K562 (cell line): ENCODE results near the gene JMJD1C. TPM values are rescaled to one million over a fixed set of nuclear protein-coding genes. Genes with fewer than 3 reads are reported as not detected.

Source experiments
- ATAC-seq: fragments of 200-7000 bp; cut with Tn5 transposase; 3 replicates; pipeline ENCODE4 v1.9.1; 2020; ENCODE audit warnings: moderate library complexity
- BruUV-seq: library from RNA; stranded (reverse); fragments of 400-500 nt; replicated peaks from 2 replicates; lab custom pipeline; 2021; lab: Mats Ljungman, UMichigan
- CTCF ChIA-PET: fragments of 300-600 bp; formaldehyde crosslinking; extraction: SDS; loops from one replicate; lab custom pipeline; 2021; ENCODE audit warnings: low intra/inter-chr PET ratio; lab: Yijun Ruan, JAX
- POLR2A ChIA-PET: fragments of 300-600, 350-650 bp; sonication (Branson Sonifier 250); formaldehyde crosslinking; extraction: SDS; loops from one replicate; lab custom pipeline; 2021; ENCODE audit warnings: antibody characterized with exemption, inconsistent platforms; lab: Yijun Ruan, JAX
- DNase-seq, 4 experiments: peaks; one replicate each; pipeline versions ENCODE4 v3.0.0 to v3.0.0-alpha.2; 2011 to 2018; ENCODE audit warnings: low spot score in 3 of 4, mixed read lengths in 3 of 4; ENCODE audit errors: extremely low read depth in 1 of 4
- FAIRE-seq: peaks from 2 replicates; lab custom pipeline; 2011; peaks lifted over from hg19 to GRCh38; lab: Jason Lieb, UNC
- H2AFZ ChIP-seq: 2 replicates; pipeline ENCODE4 v1.6.0; 2011; ENCODE audit warnings: low read depth, low read length, control low read depth, inconsistent platforms
- H3K27ac ChIP-seq: fragments of 200-600 bp; 3 replicates; pipeline ENCODE4 v1.8.0; 2011; ENCODE audit warnings: low read depth, mild to moderate bottlenecking, control low read depth, inconsistent platforms, low read length, moderate library complexity, mixed read lengths; ENCODE audit errors: extremely low read depth
- H3K27me3 ChIP-seq, 2 experiments: fragments of 300-600 bp in 1 of 2; 2 replicates in 1 of 2; 3 replicates in 1 of 2; pipeline versions ENCODE4 v1.6.0 to v1.8.0; 2011; ENCODE audit warnings: inconsistent platforms in 2 of 2, low read length in 2 of 2, mild to moderate bottlenecking in 1 of 2, mixed read lengths in 1 of 2, moderate library complexity in 1 of 2; ENCODE audit not compliant: control insufficient read depth in 2 of 2, insufficient read depth in 2 of 2
- H3K36me3 ChIP-seq: fragments of 300-600 bp; 3 replicates; pipeline ENCODE4 v1.8.0; 2011; ENCODE audit warnings: mild to moderate bottlenecking, low read length, inconsistent platforms; ENCODE audit not compliant: control insufficient read depth, insufficient read depth
- H3K4me1 ChIP-seq, 2 experiments: fragments of 200-600 bp in 1 of 2; replicated peaks in 1 of 2; 2 replicates in 1 of 2; 3 replicates in 1 of 2; pipeline versions ENCODE4 v1.5.1 to v1.8.0; 2011; ENCODE audit warnings: inconsistent platforms in 2 of 2, low read length in 2 of 2, mild to moderate bottlenecking in 1 of 2, mixed read lengths in 1 of 2, moderate library complexity in 1 of 2; ENCODE audit not compliant: control insufficient read depth in 2 of 2, insufficient read depth in 2 of 2
- H3K4me2 ChIP-seq: 2 replicates; pipeline ENCODE4 v1.6.1; 2011; ENCODE audit warnings: low read length, control low read depth, inconsistent platforms, mixed read lengths; ENCODE audit not compliant: insufficient read depth
- H3K4me3 ChIP-seq: fragments of 200-600 bp; sonication (generic), shearing (Covaris generic); 2 replicates; pipeline ENCODE4 v1.5.1; 2016; ENCODE audit warnings: control low read depth, inconsistent platforms
- H3K79me2 ChIP-seq: fragments of 200-600 bp; 3 replicates; pipeline ENCODE4 v1.8.0; 2011; ENCODE audit warnings: low read length, inconsistent platforms; ENCODE audit not compliant: control insufficient read depth, insufficient read depth
- H3K9ac ChIP-seq, 2 experiments: 2 replicates each; pipeline versions ENCODE4 v1.6.0 to v1.6.1; 2011; ENCODE audit warnings: low read depth in 2 of 2, low read length in 2 of 2, control low read depth in 1 of 2, inconsistent platforms in 1 of 2, mild to moderate bottlenecking in 1 of 2, mixed read lengths in 1 of 2; ENCODE audit not compliant: insufficient read depth in 1 of 2
- H3K9me1 ChIP-seq: one replicate; pipeline ENCODE4 v1.6.0; 2011; ENCODE audit warnings: inconsistent platforms, mild to moderate bottlenecking, low read length, moderate library complexity; ENCODE audit not compliant: control insufficient read depth, insufficient read depth
- H3K9me3 ChIP-seq: replicated peaks from 2 replicates; pipeline ENCODE4 v1.5.1; 2011; ENCODE audit warnings: low read depth, low read length, inconsistent platforms; ENCODE audit not compliant: control insufficient read depth, insufficient read depth
- H4K20me1 ChIP-seq: replicated peaks from 2 replicates; pipeline ENCODE4 v1.6.1; 2011; ENCODE audit warnings: low read length, inconsistent platforms, mixed read lengths; ENCODE audit not compliant: control insufficient read depth, insufficient read depth
- ARID1B ChIP-seq: fragments of 450-650 bp; IDR thresholded peaks from 2 replicates; pipeline ENCODE4 v1.6.1; 2016; ENCODE audit warnings: antibody characterized with exemption, mild to moderate bottlenecking, inconsistent platforms
- CC2D1A ChIP-seq: fragments of 450-650 bp; IDR thresholded peaks from 2 replicates; pipeline ENCODE4 v1.6.1; 2017; ENCODE audit warnings: mild to moderate bottlenecking
- CEBPB ChIP-seq: fragments of 450-650 bp; IDR thresholded peaks from 2 replicates; pipeline ENCODE4 v1.6.1; 2016; ENCODE audit warnings: missing genetic modification characterization, missing compliant biosample characterization
- CREB3 ChIP-seq: fragments of 450-650 bp; conservative IDR thresholded peaks from 2 replicates; pipeline ENCODE4 v1.6.1; 2016; ENCODE audit warnings: missing genetic modification characterization, low read depth, mild to moderate bottlenecking, missing compliant biosample characterization, moderate library complexity
- CREBBP ChIP-seq: IDR thresholded peaks from one replicate; pipeline ENCODE4 v1.6.1; 2012; ENCODE audit warnings: low read depth, mild to moderate bottlenecking, control low read depth, inconsistent platforms, low read length
- E2F4 ChIP-seq: sonication (generic); formaldehyde crosslinking; IDR thresholded peaks from 2 replicates; pipeline ENCODE4 v1.8.0; 2022; ENCODE audit warnings: mild to moderate bottlenecking, low read depth, missing genetic modification reagents
- EGR1 ChIP-seq: fragments of 450-650 bp; conservative IDR thresholded peaks from 2 replicates; pipeline ENCODE4 v1.6.1; 2017; ENCODE audit warnings: mild to moderate bottlenecking
- EWSR1 ChIP-seq: fragments of 450-650 bp; IDR thresholded peaks from 2 replicates; pipeline ENCODE4 v1.6.1; 2018; ENCODE audit warnings: borderline replicate concordance, mild to moderate bottlenecking, low read depth, moderate library complexity; ENCODE audit not compliant: partially characterized antibody
- FOXK2 ChIP-seq, 2 experiments: fragments of 450-650 bp; IDR thresholded peaks in 1 of 2; conservative IDR thresholded peaks in 1 of 2; 2 replicates each; pipeline ENCODE4 v1.6.1; 2016; ENCODE audit warnings: low read depth in 2 of 2, mild to moderate bottlenecking in 1 of 2
- GTF2E2 ChIP-seq: fragments of 200-800 bp; sonication (Bioruptor generic); IDR thresholded peaks from 2 replicates; pipeline ENCODE4 v1.6.1; 2016; ENCODE audit warnings: missing genetic modification characterization, missing compliant biosample characterization
- POLR3A ChIP-seq: IDR thresholded peaks from 2 replicates; pipeline ENCODE4 v1.6.1; 2011; ENCODE audit warnings: borderline replicate concordance, mild to moderate bottlenecking, moderate library complexity; ENCODE audit not compliant: insufficient read length, insufficient read depth; ENCODE audit errors: extremely low read depth
- POU5F1 ChIP-seq: fragments of 150-350 bp; IDR thresholded peaks from 2 replicates; pipeline ENCODE4 v1.6.1; 2014; ENCODE audit warnings: borderline replicate concordance, low read length, low read depth, mild to moderate bottlenecking; ENCODE audit not compliant: partially characterized antibody
- PTRF ChIP-seq: fragments of 450-650 bp; IDR thresholded peaks from 2 replicates; pipeline ENCODE4 v1.6.1; 2016; ENCODE audit warnings: mild to moderate bottlenecking, missing genetic modification characterization, missing compliant biosample characterization
- RNF219 ChIP-seq: fragments of 250-450 bp; sonication (Bioruptor Pico); IDR thresholded peaks from 2 replicates; pipeline ENCODE4 v1.5.0; 2022; ENCODE audit warnings: mild to moderate bottlenecking
- SMAD2 ChIP-seq: fragments of 150-350 bp; IDR thresholded peaks from 2 replicates; pipeline ENCODE4 v1.6.1; 2014; ENCODE audit warnings: low read depth, mild to moderate bottlenecking, low read length
- WHSC1 ChIP-seq: IDR thresholded peaks from one replicate; pipeline ENCODE4 v1.6.1; 2012; ENCODE audit warnings: low read length, control low read depth, inconsistent platforms
- ZNF717 ChIP-seq: fragments of 250-450 bp; sonication (Bioruptor Pico); IDR thresholded peaks from 2 replicates; pipeline ENCODE4 v1.5.0; 2021
- WGBS: fragments of 100-300 bp; shearing (Covaris generic); methylation state at CpG from one replicate; pipeline ENCODE4 v1.1.6; 2016; ENCODE audit warnings: low coverage, mixed read lengths; ENCODE audit not compliant: insufficient coverage; ENCODE audit errors: missing lambda C conversion rate; 5-methylcytosine and 5-hydroxymethylcytosine counted together
- in situ Hi-C: fragments of 300-500 bp; cut with MboI; formaldehyde crosslinking; loops from 4 replicates; pipeline ENCODE4 v1.15.0; 2018; ENCODE audit warnings: inconsistent platforms, mixed read lengths
- intact Hi-C: fragments of 100-400 bp; cut with micrococcal nuclease; formaldehyde crosslinking; loops from 2 replicates; pipeline ENCODE4 v1.14.2; 2022
- polyA plus RNA-seq, 8 experiments: library from polyadenylated mRNA; depleted of rRNA in 4 of 8; stranded (reverse) in 5 of 8; unstranded in 3 of 8; fragments of >200 nt; fragmentation: Nextera tagmentation in 2 of 8; fragmentation: Illumina TruSeq in 1 of 8; extraction: Ambion mirVana in 2 of 8; extraction: Trizol in 1 of 8; gene quantifications; 2 replicates each; pipeline versions ENCODE4 v1.2.1 to v1.2.3, GENCODE V29; 2011 to 2014; ENCODE audit warnings: inconsistent platforms in 1 of 8, missing spikeins in 1 of 8
- total RNA-seq, 7 experiments: library from RNA; depleted of rRNA in 6 of 7; stranded (reverse); fragments of >200 nt in 6 of 7; fragmentation: Illumina TruSeq in 2 of 7; extraction: Trizol in 2 of 7; gene quantifications; 2 replicates each; pipeline versions ENCODE4 v1.2.1 to v1.2.3, GENCODE V29; 2011 to 2021; ENCODE audit warnings: low replicate concordance in 1 of 7

Gene JMJD1C
- total and polyA plus RNA-seq, 9 of the 15 experiments (the other 6 are each of a cell fraction or from before 2014, with no cell fraction given) = 25.3 to 68.0 (median 47.2) TPM

GRCh38 chr10:63173468-63174232 is 292.1 kb downstream of the JMJD1C start:
- H3K9ac ChIP-seq = no peak overlapping the region
- intact Hi-C loops (no loop called here), in situ Hi-C loops (no loop called here)
- no peak for DNase-seq
- ChIA-PET CTCF (interaction anchor here (0.6 kb wide), 1 partner anchor 552 kb away, joined by 4 read pairs; no protein-coding TSS in a partner anchor), POLR2A (no interaction called here)
- H3K4me2 ChIP-seq = no peak overlapping the region
- FAIRE-seq = no peak
- H3K27me3 ChIP-seq = no peaks in the 10 kb centered on the region
- H3K27ac ChIP-seq = no peak overlapping the region
- no TSS peak for BruUV-seq
- 94% methylated on average over 1 of the region's 1 CpG for WGBS
- H3K4me1 ChIP-seq = no peaks in the 10 kb centered on the region
- peaks cover 86% of the 10 kb centered on the region for H3K36me3 ChIP-seq
- no peaks in the 10 kb centered on the region for H4K20me1 ChIP-seq
- no peaks in the 10 kb centered on the region for H3K79me2 ChIP-seq
- H3K9me1 ChIP-seq = no peaks in the 10 kb centered on the region
- TF ChIP-seq POLR3A (no peak), PTRF (tag) (no peak), ZNF717 (CRISPR knock-in tag) (no peak), WHSC1 (no peak), CREB3 (no peak), SMAD2 (no peak), EWSR1 (no peak), GTF2E2 (tag) (no peak), CC2D1A (no peak), E2F4 (CRISPR knock-in tag) (no peak), FOXK2 (conservative IDR thresholded peaks at IDR 0.05 in 1 of 2, IDR thresholded peaks at IDR 0.05 in 1 of 2; ENCODE audit: low read depth in 2 of 2) (no peak), POU5F1 (no peak), RNF219 (CRISPR knock-in tag) (no peak), ARID1B (no peak), CREBBP (no peak), EGR1 (no peak), CEBPB (tag) (no peak)
- H3K4me3 ChIP-seq = no peak overlapping the region
- no peak for ATAC-seq
- H2AFZ ChIP-seq = no peak overlapping the region
- no peaks in the 10 kb centered on the region for H3K9me3 ChIP-seq
